GM18502 (cell line): ENCODE results near the gene FMNL2.

Source experiments
- ATAC-seq: cut with Tn5 transposase; IDR thresholded peaks from one replicate; pipeline ENCODE4 v1.9.1; 2021; ENCODE audit warnings: mild to moderate bottlenecking; ENCODE audit not compliant: unreplicated experiment, poor library complexity

The FMNL2 gene

DNA sequence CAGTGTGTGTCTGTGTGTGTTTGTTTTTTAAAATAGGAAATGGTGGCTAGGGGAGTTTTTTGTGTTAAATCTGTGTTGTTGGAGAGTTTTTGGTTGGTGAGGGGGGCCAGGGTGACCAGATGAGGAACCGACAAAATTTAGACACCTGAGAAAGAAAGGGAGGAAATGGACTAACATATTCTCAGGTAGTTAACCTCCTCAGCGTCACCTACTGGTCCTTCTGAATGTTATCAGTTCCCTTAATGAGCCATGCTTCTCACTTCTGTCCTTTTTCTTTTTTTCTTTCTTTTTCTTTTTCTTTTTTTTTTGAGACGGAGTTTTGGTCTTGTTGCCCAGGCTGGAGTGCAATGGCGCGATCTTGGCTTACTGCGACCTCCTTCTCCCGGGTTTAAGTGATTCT lies 107.0 kb downstream of the FMNL2 start:
- ATAC-seq, result peak; percentile 56

DNA sequence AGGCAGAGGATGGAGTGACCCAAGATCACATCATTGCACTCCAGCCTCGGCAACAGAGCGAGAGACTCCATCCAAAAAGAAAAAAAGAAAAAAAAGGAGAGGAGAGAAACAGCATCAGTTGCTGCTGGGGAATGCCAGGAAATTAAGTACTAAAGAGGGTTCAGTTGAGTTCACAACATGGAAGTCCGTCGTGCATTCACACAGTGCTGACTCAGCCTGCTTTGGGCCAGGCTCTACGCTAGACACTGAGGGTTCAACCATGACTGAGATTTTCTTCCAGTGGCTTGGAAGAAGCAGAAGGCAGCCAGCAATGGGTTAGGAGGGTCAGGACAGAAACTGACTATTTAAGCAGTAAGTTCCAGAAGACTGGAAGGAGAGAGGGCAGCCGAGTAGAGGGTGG lies 108.8 kb downstream of the FMNL2 start:
- no peak for ATAC-seq

DNA sequence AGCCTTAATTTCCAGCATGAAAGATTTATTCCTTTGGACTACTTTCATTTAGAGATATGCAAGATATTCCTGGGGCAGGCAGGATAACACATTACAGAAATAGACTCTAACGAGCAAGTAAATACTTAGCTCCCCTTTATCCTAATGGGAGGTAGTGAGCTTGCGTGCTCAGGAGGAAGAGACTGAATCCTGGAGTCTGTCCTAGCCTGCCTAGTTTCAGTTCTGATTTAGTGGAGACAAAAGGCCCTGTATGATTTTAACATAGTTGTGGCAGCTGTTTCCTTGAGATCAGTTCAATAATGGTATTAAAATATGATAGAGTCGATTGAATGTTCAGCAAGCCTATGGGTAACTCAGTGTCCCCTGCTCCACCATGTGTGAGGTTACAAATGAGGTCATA lies 109.5 kb downstream of the FMNL2 start:
- ATAC-seq, result no peak

DNA sequence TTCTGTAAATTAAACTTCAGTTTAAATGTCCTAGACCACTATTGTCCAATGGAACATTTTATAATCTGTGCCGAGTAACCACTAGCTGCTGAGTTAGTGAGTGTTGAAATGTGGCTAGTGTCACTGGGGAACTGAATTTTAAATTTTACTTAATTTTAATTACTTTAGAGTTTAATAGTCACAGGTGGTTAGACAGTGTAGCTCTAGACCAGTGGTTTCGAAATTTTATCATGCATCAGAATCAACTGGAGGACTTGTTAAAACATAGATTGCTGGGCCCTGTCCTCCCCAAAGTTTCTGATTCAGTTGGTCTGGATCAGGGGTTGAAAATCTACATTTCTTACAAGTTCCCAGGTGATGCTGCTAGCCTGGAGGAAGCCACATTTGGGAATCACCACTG lies 110.4 kb downstream of the FMNL2 start:
- ATAC-seq, result peak; percentile 28

DNA sequence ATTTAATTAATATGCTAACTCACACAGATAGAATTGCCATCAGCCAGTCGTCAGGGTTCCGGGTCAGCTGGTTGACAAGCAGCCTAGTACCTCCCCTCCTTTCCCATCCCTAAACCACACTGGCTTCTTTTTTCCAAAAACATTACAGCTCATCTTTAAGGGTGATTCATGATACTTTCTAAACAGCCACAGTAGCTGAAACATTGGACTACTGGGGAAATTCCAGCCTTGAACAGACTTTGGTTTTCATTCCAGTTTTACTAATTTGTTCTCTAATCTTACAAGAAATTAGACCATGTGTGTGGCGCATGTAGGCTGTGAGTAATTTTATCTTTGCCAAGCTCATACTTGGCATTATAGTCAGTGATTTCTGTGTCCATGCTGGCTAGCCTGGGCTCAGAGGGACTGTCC lies 110.8 kb downstream of the FMNL2 start:
- ATAC-seq, result peak; percentile 45

DNA sequence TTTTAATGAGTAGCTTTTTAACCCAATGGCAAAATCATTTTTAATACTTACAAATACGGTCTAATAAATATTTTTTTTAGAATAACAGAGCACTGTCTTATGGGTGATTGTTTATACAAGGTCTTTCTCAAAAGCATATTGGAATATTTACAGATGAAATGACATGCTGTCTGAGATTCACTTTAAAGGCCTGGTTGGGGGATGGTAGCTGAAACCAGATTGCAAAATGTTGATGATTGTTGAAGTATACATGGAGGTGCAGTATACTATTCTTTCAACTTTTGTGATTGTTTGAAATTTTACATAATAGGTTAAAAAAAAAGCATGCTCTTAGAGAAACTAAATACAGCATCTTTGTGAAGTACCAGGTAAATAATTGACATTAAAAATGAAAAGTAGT lies 111.2 kb downstream of the FMNL2 start:
- no peak for ATAC-seq

DNA sequence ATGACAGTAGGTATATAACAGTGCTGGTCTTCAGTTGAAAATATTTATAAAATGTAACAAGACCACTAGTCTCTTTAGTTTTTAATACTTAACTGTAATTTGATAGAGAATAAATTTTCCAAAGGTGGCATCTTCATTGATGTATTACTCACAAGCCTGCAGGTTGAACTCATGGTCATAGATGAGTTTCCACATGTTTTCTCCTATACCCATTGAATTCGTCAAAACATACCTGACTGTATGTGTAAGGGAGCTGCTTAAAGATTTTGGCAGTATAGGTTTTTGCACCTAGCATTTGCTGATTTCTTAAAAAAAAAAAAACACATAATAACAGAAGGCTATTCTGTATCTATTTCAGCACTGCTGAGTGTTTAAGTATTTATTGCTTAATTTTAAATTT lies 112.9 kb downstream of the FMNL2 start:
- ATAC-seq, result no peak

DNA sequence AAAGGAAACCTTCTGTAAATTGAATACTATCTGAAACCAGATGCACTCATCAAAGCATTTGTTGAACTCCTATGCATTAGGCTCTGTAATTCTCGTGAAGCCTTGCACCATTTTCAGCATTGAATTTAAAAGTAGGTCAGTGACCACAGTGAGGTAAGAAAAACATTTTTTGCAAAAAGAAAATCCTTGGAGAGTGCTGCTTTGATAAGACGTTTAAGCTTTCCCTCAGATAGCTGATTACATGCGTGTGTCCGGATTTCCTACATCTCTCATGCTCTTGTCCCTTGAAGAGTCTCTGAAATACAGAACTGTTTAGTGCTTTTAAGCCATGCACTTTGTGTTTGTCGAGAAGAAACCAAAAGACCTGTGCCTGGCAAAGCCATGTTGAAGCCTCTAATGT lies 113.6 kb downstream of the FMNL2 start:
- no peak for ATAC-seq

DNA sequence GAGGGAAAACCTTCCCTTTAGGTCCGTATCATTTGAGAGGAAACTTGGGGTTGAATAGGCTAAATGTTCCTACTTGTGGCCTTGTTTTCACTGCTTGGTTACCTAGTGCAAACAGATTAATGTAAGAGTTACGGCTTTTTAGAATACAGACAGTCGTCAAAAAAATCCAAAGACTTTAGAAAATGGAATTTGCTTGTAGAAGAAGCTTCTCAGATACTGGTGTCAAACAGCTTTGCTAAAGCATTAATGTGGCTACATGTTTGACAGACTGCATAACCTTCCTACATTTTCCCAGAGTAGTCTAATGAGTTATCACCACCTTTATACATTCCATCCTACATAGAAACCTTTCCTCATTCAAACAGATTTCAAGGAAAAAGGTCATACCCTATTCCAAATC lies 114.6 kb downstream of the FMNL2 start:
- ATAC-seq, result no peak

DNA sequence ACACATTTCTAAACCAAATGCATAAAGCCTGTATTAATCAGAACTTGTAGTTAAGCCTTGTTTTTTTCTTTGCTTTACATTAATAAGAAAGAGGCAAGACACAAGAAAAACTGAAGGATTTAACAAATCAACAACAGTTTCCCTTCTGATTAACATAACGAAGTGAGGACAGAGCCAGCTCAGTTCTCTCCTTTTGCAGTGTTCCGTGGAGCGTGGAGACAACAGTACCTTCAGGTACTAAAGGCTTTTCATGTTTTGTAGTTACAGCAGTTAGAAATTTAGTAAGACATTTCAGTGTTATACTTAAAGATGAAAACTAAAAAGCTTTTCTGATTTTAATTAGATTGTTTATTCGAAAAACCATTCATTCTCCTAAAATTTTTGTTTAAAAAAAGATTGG lies 115.2 kb downstream of the FMNL2 start:
- ATAC-seq, result no peak

DNA sequence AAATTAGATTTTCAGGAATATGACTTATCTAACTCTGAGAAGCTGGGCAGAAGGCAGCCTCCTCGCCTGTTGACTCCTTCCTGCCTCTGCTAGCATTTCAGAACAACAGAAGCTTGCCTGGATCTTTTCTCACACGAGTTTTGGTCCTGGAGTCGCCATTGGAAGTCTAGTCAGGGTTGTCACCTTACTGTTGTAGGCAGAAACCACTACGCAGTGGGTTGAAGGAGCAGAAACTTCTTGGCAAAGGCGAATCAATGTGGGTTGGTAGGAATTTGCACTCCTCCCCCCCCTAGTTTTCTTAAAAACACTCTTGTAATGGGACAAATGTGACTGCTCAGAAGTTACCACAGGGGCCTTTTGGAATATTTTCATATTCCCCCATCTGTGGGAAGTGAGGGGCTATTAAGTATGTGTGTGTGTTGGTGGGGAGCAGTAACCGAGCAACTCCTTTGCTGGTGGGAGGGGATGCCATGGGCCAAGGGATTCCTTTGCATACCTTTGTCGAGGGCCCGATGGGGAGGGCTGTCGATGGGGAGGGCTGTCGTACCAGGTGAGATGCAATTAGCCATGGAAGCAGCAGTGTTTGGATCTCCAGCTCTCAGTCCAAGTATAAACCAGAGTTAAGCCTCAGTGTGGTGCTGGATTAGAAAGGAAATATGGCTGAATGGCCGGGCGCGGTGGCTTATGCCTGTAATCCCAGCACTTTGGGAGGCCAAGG lies 117.4 kb downstream of the FMNL2 start:
- no peak for ATAC-seq

DNA sequence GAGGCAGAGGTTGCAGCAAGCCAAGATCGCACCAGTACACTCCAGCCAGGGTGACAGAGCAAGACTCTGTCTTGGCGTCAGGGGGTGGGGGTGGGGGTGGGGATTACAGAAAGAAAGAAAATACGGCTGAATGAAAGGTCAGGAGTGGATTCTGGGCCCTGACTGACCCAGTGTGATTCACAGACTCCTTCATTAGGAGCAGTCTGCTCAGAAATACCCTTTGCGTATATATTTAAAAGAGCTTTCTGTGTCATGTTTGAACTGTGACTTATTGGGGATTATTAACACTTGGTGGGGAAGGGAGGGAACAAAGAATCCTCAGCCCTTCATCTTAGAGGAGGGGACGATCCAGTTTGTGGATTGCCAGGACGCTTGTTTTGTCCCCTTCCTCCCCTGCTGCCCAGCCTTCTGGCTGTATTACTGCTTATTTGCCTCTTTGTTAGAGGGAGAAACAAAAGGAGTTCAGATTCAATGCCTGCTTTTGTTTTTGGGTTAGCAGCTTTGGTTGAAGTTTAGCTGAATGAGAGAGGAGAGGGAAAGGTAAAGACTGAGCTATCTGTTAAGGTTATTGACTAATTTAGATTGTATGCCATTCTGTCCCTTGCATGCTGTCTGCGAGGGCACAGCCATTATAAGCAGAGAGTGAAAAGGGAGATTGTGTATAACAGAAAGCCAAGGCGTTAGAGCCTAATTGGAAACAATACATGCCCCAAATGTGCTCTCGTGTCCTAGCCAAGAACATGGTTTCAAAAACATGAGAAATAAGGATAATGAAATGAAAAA lies 118.3 kb downstream of the FMNL2 start:
- ATAC-seq, result no peak

DNA sequence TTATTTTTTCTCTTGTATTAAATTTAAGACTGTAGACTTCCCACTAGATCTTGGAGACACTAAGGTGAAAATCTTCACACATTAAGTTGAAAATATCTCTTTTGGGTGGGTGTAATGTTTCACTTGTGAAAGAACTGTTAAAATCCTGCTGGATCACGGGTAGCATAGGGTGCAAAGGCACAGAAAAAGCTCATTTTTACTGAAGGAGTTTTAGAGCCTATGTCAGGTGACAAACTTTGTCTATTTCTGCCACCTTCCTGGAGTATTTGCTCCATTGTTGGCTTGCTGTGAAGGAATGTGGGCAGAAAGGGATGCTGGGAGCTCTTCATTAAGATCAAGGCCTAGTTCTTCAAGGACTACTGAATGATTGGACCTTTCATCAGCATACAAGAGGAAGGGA lies 119.4 kb downstream of the FMNL2 start:
- ATAC-seq, result no peak

DNA sequence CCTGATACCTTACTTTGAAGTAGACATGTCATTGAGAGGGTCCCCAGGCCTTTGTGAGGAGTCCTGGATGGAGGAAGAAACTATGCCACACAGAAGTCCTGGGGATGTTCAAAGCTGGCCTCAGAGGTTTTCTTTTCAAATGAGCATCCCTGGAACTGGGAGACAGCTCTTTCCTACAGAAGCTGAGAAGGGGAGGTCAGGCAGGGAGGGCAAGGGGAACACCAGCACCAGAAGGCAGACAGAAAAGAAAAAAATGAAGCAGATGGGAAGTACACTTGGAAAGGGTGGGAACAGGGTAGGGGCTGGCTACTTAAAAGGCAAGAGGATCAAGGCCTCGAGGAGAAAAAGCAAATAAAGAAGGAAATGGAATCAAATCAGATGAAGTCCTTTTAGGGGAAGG lies 120.0 kb downstream of the FMNL2 start:
- ATAC-seq, result no peak

DNA sequence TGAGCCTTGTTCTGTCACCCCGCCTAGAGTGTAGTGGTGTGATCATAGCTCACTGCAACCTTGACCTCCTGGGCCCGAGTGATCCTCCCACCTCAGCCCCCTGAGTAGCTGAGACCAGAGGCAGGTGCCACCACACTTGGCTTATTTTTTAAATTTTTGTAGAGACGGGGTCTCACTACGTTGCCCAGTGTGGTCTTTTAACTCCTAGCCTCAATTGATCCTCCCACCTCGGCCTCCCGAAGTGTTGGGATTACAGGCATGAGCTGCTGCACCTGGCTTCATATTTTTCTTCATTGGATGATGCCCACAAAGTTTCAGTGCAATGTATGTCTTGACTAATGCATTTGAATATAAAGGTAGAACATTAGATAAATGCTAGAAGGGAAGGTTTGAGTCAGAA lies 120.8 kb downstream of the FMNL2 start:
- no peak for ATAC-seq

DNA sequence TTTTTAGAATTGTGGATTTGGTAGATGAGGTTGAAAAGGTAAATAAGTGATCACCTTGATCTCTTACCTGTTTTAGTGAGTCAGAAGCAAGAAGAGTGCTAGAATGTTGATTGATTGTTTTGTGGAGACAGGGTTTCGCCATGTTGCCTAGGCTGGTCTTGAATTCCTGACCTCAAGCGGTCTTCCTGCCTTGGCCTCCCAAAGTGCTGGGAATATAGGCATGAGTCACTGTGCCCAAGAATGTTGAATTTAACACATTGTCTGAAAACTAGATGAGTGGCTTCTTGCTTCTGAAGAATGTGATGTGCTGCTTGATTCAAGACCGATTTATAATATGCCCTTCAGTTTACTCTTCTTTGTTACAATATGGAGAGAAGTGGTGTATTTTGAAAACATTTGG lies 121.3 kb downstream of the FMNL2 start:
- ATAC-seq, result no peak

DNA sequence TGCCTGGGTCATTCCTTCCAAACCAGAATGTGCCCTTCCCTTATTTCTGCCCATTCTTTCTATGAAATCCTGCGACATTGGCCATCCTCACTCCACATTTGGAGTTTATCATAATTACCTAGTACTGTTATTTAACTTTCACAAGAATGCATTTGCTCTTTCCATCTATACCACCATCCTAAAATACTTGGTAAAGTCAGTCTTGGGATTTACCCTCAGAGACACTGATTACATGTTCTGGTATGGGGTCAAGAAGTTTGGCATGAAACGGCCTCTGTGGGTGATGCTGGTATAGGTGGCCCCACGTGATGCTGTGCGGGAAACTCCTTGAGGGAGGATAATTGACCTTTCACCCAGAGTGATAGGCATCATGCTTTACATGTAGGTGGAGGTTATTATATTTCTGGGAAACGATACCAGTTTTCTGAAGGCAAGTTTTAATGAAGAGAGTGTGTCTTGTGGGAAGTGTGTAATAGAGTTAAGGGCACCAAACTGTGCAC lies 123.5 kb downstream of the FMNL2 start:
- no peak for ATAC-seq

DNA sequence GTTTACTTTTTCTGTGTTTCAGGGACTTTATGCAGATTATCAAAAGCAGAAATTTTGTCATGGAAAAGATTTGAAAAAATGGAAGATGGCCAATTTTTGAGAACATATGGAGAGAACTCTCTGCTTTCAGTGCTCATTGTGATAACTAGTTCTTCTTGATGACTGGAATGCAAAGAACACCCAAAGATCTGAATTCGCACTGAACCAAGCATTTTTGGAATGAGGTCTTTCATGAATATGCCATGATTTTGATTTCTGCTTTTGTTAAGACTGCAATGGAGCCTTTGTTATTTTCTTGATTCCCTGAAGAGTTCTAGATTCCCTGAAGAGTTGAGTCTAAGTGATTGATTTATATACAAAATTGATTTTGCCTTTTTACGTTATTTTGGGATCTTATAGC lies 124.1 kb downstream of the FMNL2 start:
- ATAC-seq, result no peak

DNA sequence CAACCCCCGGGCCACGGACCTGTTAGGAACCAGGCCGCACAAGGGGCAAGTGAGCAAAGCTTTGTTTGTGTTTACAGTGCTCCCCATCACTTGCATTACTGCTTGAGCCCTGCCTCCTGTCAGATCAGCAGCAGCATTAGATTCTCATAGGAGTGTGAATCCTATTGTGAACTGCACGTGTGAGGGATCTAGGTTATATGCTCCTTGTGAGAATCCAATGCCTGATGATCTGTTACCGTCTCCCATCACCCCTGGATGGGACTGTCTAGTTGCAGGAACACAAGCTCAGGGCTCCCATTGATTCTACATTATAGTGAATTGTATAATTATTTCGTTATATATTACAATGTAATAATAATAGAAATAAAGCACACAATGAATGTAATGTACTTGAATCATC lies 125.6 kb downstream of the FMNL2 start:
- no peak for ATAC-seq

DNA sequence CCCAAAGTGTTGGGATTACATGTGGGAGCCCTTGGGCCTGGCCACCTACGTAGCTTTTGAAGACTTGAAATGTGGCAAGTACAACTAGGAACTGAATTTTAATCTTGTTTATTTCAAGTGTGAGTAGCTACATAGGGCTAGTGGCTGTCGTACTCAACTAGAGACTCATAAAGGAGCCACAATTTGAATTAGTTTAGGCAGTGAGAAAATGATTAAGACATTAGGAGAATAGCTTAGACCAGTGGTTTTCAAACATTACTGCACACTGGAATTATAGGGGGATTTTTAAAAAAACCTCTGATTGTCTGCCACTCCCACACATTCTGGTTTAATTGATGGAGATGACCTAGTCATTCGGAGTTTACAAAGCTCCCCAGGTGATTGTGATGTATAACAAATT lies 127.1 kb downstream of the FMNL2 start:
- no peak for ATAC-seq

DNA sequence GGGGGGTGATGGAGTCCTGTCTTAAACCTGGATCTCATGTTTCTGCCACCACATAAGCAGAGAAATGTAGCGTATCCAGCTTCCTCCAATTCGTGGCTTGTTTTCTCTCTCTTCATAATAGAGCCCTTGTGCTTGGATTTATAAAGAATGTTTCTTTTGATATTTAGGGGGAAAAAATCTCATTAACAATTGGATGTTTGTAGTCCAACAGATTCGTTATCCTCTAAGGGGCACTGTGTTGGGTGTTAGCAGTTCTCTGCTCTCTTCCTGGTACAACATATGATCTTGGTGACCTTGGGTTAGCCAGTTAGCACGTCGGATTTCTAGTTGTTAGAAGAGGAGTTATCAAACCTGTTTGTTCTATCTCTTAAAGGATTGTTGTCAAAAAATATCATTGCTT lies 127.8 kb downstream of the FMNL2 start:
- ATAC-seq, result no peak
